AG10803 (cell line): Measurements from ENCODE around the gene IFI30.

ENCODE experiments used
- DNase-seq: peaks from one replicate; pipeline ENCODE4 v3.0.0; 2010; ENCODE audit warnings: low read depth
- H3K4me3 ChIP-seq: 2 replicates; pipeline ENCODE4 v1.5.1; 2011; ENCODE audit warnings: mild to moderate bottlenecking, low read length, control low read depth
- TF ChIP-seq, protein P1 (sequence below): conservative IDR thresholded peaks from 2 replicates; pipeline ENCODE4 v1.5.1; 2011; ENCODE audit warnings: mild to moderate bottlenecking, low read length, control low read depth, inconsistent platforms

IFI30 gene

DNA sequence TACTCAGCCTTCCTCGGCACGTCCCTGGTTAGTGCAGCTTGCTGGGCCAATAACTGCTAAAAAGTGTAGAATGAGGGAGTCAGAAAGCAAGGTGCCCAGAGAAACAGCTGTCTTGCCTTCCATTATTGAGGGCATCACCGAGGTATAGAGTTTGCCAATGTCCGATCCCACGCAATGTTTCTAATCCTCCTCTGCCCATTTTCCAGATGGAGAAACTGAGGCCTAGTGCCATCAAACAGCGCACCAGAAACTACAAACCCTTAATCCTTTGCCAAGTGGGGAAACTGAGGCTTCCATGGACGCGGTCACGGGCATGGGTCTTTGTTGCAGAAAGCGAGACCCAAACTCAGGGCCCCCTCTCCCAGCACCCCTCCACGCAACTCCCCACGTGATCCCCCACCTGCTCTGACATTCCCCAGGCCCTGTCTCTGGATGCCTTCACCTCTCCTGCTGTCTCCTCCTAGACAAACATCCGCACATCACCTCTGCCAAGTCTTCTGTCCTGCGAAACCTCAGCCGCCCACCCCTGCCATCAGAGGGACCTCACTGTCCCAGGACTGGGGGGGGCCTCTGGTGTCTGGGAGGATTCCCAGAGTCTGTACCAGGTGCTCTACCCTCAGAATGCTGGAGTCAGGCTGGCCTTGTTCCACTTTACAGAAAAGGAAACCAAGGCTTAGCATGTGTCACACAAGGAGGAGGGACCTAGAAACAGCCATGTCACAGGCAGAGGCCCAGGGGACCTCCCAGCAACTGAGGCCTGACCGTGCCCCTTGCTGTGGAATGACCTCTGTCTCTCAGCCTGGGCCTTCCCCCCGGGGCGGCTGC, 53.6 kb downstream of the IFI30 start:
- DNase-seq = no peak
- TF ChIP-seq, protein P1, sequence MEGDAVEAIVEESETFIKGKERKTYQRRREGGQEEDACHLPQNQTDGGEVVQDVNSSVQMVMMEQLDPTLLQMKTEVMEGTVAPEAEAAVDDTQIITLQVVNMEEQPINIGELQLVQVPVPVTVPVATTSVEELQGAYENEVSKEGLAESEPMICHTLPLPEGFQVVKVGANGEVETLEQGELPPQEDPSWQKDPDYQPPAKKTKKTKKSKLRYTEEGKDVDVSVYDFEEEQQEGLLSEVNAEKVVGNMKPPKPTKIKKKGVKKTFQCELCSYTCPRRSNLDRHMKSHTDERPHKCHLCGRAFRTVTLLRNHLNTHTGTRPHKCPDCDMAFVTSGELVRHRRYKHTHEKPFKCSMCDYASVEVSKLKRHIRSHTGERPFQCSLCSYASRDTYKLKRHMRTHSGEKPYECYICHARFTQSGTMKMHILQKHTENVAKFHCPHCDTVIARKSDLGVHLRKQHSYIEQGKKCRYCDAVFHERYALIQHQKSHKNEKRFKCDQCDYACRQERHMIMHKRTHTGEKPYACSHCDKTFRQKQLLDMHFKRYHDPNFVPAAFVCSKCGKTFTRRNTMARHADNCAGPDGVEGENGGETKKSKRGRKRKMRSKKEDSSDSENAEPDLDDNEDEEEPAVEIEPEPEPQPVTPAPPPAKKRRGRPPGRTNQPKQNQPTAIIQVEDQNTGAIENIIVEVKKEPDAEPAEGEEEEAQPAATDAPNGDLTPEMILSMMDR = no peak
- no peak overlapping the region for H3K4me3 ChIP-seq
